ENCODE data around the gene IRF2.
A peak's percentile ranks its signal among the peaks of the same experiment; 100 is the strongest.

Gene IRF2

DNA sequence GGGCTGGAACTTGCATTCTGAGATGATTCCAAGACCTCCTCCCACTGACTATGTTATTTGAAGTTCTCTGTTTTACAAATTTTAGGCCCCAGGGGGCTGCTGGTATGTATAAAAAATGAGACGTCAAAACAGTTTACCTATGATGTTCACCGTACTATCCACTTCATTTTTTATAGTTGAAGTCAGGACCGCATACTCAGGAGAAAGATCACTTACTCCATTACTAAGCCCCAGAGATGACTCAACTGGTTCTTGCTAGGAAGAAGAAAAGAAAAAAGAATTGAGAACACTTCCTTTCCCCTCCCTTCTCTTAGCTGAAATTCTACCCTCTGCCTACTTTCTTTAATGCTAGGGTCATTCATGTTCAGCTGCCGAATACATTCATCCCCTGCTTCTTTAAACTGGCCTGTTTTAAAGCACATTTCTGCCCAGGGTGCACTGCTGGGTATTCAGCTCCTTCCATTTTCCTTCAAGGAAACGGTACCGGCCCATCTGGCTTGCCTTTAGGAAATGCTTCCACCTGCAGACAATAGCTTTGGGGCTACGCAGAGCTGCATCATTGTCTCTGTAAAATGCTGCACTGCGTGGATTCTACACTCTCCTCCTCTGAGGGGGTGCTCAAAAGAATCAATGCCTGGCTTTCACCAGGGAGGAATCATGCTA, 66.2 kb downstream of the IRF2 start:
- peak; percentile 71 to 87 for DNase-seq (ENCODE audit: low read depth in 2 of 2)
- TF ChIP-seq, protein P1, sequence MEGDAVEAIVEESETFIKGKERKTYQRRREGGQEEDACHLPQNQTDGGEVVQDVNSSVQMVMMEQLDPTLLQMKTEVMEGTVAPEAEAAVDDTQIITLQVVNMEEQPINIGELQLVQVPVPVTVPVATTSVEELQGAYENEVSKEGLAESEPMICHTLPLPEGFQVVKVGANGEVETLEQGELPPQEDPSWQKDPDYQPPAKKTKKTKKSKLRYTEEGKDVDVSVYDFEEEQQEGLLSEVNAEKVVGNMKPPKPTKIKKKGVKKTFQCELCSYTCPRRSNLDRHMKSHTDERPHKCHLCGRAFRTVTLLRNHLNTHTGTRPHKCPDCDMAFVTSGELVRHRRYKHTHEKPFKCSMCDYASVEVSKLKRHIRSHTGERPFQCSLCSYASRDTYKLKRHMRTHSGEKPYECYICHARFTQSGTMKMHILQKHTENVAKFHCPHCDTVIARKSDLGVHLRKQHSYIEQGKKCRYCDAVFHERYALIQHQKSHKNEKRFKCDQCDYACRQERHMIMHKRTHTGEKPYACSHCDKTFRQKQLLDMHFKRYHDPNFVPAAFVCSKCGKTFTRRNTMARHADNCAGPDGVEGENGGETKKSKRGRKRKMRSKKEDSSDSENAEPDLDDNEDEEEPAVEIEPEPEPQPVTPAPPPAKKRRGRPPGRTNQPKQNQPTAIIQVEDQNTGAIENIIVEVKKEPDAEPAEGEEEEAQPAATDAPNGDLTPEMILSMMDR (IDR thresholded peaks at IDR 0.05; ENCODE audit: low read depth, low read length): no peak
- no peak overlapping the region for H3K4me3 ChIP-seq (replicated peaks in 1 of 2; ENCODE audit: low read depth in 2 of 2, low read length in 2 of 2)

DNA sequence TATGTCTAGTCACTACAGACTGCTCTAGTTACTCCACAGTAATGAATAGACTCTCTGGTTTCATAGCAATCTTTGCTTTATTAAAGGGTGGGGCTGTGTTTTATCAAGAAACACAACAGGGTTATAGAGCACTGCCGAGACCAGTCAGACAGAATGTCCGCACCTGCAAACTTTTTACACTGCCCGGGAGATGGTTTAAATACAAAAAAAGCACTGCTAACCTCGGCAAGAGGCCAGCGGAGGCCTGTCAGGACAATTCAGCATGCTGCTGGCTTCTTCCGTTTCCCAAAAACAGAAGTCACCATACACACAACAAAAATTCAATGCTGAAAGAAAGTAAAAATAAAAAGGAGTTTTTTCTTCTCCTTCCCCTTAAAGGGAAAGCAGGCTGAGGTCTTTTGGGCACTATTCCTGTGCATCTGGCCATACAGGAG, 67.4 kb downstream of the IRF2 start:
- H3K4me3 ChIP-seq (replicated peaks in 1 of 2; ENCODE audit: low read depth in 2 of 2, low read length in 2 of 2): no peak overlapping the region
- TF ChIP-seq, protein P1 (IDR thresholded peaks at IDR 0.05; ENCODE audit: low read depth, low read length): no peak
- DNase-seq (ENCODE audit: low read depth in 2 of 2): peak in 1 of 2 donors; percentile 26

DNA sequence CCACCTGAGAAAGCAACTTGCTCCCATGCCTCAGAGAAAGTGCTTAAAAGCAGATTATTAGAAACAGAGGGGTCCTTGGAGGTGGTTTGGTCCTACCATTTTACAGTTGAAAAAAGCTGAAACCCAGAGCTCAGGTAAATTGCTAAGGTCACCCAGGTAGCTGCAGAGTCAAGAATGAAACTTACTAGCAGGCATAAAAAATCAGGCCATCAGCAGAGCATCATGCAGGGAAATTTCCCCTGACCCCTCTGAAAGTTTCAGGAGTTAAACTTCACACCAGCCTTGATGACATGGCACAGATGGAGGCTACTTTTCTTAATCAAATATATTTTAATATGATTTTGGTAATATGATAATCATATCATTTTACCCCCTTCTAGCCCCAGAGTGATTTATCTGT, 70.3 kb downstream of the IRF2 start:
- TF ChIP-seq, protein P1 (IDR thresholded peaks at IDR 0.05; ENCODE audit: low read depth, low read length): no peak
- no peak for DNase-seq (ENCODE audit: low read depth in 2 of 2)
- H3K4me3 ChIP-seq (replicated peaks in 1 of 2; ENCODE audit: low read depth in 2 of 2, low read length in 2 of 2): no peak overlapping the region

DNA sequence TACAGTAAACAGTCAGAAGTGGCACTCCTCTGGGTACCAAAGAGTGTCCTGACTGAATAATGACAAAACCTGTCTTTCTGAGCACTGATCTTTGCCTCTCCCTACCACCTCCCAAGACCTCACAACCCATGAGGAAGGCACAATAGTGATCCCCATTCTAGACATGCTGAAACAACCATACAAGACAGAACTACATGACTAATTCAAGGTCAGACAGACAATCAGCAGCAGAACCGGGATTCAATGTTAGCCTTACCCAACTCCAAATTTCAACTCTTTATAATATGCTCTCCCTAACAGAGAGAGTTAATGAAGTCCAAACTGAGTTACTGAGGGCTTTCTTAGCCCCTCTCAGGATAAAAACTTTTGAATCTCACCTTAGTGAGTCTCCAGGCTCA, 71.0 kb downstream of the IRF2 start:
- H3K4me3 ChIP-seq (replicated peaks in 1 of 2; ENCODE audit: low read depth in 2 of 2, low read length in 2 of 2): no peak overlapping the region
- DNase-seq (ENCODE audit: low read depth in 2 of 2): peak in 1 of 2 donors; percentile 36
- TF ChIP-seq, protein P1 (IDR thresholded peaks at IDR 0.05; ENCODE audit: low read depth, low read length): no peak

DNA sequence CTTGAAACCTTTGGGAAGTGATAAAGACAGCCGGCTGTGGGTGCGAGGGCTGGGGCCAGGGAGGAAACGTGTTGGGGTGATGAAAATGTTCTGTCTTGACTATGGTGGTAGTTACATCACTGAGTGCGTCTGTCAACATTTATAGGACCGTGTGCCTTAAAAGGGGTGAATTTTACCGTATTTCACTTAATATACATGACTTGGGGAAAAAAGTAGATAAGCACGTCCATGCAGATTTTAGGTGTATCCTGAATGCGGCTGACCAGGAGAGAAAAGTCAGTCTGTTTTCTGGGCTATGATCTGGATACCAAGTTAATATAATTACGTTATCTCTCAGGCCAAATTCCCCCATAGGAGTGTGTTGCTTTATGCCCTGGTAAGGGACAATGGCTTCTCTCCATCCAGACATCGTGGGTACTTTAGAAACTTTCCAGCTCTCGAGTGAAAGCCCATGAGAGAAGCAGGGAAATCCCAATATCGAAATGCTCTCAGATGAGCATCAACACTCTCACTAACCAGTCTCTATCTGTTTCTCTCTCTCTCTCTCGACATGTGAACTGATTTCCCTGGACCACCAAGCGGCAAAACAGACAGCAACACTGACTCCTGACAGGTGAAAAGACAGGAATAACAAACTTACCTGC, 71.5 kb downstream of the IRF2 start:
- H3K4me3 ChIP-seq (replicated peaks in 1 of 2; ENCODE audit: low read depth in 2 of 2, low read length in 2 of 2): no peak overlapping the region
- TF ChIP-seq, protein P1 (IDR thresholded peaks at IDR 0.05; ENCODE audit: low read depth, low read length): no peak
- no peak for DNase-seq (ENCODE audit: low read depth in 2 of 2)

DNA sequence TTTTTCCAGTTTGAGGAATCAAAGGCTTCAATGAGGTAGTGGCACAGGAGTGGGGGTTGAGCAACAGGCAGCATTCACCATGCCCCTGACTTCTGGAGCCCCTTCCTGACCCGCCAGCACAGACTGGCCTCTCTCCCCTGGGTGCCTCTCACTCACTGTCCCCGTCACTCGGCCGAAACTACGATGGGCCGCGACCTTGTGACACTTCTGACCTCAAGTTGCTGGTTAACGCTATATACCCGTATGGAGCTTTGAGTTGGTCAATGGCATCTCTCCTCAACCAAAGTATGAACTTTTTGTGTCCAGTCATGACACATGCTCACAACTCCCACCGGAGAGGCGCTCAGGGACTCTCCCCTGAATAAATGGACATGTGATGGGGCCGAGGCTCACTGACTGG, 72.1 kb downstream of the IRF2 start:
- TF ChIP-seq, protein P1 (IDR thresholded peaks at IDR 0.05; ENCODE audit: low read depth, low read length): no peak
- H3K4me3 ChIP-seq (replicated peaks in 1 of 2; ENCODE audit: low read depth in 2 of 2, low read length in 2 of 2): no peak overlapping the region
- DNase-seq (ENCODE audit: low read depth in 2 of 2): no peak
